Fibroblast of the aortic adventitia (primary cell): ENCODE data around the gene TULP1. TPM values are rescaled to one million over a fixed set of nuclear protein-coding genes. Genes with fewer than 3 reads are reported as not detected.

Source experiments
- DNase-seq: peaks from one replicate; pipeline ENCODE4 v3.0.0-alpha.2; 2010; ENCODE audit warnings: low read depth
- H3K4me3 ChIP-seq: 2 replicates; pipeline ENCODE4 v1.5.1; 2011; ENCODE audit warnings: low read depth, mild to moderate bottlenecking, control low read depth, low read length, moderate library complexity
- CTCF ChIP-seq: IDR thresholded peaks from 2 replicates; pipeline ENCODE4 v1.5.1; 2011; ENCODE audit warnings: mild to moderate bottlenecking, low read length, control low read depth, inconsistent platforms; ENCODE audit not compliant: insufficient read depth
- total RNA-seq: library from RNA; depleted of rRNA; stranded (reverse); fragments of >200 nt; gene quantifications from 2 replicates; pipeline ENCODE4 v1.2.3, GENCODE V29; 2012; ENCODE audit warnings: low replicate concordance

The TULP1 gene
- total RNA-seq, 1 donor = not detected

GRCh38 chr6:35483893-35484645 lies 28.6 kb downstream of the TULP1 start:
- TF ChIP-seq CTCF = no peak
- no peak for DNase-seq

GRCh38 chr6:35483490-35483889 lies 29.2 kb downstream of the TULP1 start:
- TF ChIP-seq CTCF = no peak
- no peak for DNase-seq
- H3K4me3 ChIP-seq = no peak overlapping the region

More at GRCh38 chr6:35483893-35484645, 28.6 kb downstream of the TULP1 start:
- H3K4me3 ChIP-seq = no peak overlapping the region

GRCh38 chr6:35483062-35483461 lies 29.6 kb downstream of the TULP1 start:
- DNase-seq = no peak
- no peak for TF ChIP-seq CTCF
- H3K4me3 ChIP-seq = no peak overlapping the region

GRCh38 chr6:35481226-35481625 lies 31.5 kb downstream of the TULP1 start:
- DNase-seq = no peak
- TF ChIP-seq CTCF = no peak
- H3K4me3 ChIP-seq = no peak overlapping the region

- no peak for DNase-seq
- TF ChIP-seq CTCF = no peak
- no peak overlapping the region for H3K4me3 ChIP-seq
Observed at GRCh38 chr6:35480176-35480575, 32.5 kb downstream of the TULP1 start.

GRCh38 chr6:35478259-35478658 lies 34.4 kb downstream of the TULP1 start:
- H3K4me3 ChIP-seq = no peak overlapping the region
- DNase-seq = no peak
- TF ChIP-seq CTCF = no peak
